Measurements from ENCODE around the gene LPIN2.
A peak's percentile ranks its signal among the peaks of the same experiment; 100 is the strongest.
"Not testable (repeated sequence)": the region's sequence is repeated elsewhere in the genome, so short reads cannot be mapped to it uniquely, and the experiment has no call there.

Gene LPIN2, protein sequence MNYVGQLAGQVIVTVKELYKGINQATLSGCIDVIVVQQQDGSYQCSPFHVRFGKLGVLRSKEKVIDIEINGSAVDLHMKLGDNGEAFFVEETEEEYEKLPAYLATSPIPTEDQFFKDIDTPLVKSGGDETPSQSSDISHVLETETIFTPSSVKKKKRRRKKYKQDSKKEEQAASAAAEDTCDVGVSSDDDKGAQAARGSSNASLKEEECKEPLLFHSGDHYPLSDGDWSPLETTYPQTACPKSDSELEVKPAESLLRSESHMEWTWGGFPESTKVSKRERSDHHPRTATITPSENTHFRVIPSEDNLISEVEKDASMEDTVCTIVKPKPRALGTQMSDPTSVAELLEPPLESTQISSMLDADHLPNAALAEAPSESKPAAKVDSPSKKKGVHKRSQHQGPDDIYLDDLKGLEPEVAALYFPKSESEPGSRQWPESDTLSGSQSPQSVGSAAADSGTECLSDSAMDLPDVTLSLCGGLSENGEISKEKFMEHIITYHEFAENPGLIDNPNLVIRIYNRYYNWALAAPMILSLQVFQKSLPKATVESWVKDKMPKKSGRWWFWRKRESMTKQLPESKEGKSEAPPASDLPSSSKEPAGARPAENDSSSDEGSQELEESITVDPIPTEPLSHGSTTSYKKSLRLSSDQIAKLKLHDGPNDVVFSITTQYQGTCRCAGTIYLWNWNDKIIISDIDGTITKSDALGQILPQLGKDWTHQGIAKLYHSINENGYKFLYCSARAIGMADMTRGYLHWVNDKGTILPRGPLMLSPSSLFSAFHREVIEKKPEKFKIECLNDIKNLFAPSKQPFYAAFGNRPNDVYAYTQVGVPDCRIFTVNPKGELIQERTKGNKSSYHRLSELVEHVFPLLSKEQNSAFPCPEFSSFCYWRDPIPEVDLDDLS

DNA sequence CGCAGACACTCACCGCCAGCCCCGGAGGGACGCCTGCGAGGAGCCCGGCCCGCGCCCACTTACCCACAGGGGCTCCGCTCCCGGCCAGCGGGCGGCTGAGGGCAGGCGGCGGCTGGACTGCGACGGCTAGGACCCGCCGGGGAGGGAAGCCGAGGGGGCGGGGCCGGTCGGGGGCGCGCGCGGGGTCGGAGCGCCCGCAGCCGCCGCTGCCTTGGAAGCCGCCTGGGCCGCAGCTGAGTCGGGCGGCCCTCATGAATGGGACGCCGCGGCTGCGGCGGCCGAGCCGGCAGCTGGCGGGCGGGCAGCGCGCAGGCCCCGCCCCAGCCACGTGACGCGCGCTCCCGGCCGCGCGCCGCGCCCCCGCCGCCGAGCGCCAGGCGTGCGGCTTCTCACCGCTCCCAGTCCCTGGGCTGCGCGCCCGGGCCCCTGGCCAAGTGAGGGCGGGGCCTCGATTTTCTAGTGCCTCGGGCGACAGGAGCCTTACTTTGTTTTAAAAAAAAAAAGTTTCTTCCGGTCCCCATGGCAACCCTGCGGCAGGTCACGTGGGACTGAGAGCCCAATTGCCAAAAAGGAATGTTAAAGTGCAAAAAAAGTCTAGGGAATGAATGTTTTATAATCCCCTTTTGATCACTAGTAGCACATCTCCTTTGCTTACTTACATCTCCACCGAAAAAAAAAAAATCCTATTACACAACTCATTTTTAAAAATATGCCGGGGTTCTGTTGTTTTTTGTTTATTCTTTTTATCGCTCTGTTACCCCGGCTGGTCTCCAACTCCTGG lies at the start of gene LPIN2:
Gene LPIN2, minus strand, starts transcription at position 121 of the 781 bp plus-strand sequence. CDS start 52,304 bp downstream, outside the sequence.
- peak; percentile 89 to 92 for DNase-seq (ENCODE audit: low read depth in 2 of 2)

DNA sequence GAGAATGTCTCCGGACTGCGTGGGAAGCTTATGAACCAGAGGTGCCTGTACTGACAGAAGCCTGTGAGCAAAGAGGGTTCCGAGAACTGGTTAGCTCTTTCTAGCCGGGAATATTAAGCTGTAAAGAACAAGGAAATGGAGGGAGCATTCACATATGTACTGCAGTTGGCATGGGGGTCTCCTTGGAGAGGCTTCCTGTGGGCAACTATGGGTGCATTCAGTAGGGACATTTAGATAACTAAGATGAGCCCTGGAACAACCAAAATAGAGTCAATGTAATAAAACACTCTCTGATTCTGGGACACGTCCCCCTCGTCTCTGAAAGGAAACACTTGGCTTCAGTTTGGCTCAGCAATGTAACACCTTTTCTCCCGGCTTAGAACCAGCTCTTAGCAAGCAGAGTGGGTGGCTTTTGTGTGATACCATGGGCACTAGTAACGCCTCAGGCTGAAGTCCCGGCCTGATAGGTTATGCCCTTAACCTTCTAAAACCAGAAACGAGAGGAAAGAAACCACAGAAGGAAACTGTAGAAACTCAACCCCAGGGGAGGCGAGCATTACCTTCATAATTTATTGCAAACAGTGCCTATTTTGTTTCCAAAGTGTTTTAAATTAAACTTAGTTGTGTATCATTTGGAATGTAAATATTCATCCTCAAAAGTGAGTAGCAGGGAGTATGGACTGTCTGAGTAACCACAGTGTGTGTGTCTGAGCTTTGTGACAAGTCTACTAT lies 48.8 kb upstream of the LPIN2 start:
- no peak for DNase-seq (ENCODE audit: low read depth in 2 of 2)

DNA sequence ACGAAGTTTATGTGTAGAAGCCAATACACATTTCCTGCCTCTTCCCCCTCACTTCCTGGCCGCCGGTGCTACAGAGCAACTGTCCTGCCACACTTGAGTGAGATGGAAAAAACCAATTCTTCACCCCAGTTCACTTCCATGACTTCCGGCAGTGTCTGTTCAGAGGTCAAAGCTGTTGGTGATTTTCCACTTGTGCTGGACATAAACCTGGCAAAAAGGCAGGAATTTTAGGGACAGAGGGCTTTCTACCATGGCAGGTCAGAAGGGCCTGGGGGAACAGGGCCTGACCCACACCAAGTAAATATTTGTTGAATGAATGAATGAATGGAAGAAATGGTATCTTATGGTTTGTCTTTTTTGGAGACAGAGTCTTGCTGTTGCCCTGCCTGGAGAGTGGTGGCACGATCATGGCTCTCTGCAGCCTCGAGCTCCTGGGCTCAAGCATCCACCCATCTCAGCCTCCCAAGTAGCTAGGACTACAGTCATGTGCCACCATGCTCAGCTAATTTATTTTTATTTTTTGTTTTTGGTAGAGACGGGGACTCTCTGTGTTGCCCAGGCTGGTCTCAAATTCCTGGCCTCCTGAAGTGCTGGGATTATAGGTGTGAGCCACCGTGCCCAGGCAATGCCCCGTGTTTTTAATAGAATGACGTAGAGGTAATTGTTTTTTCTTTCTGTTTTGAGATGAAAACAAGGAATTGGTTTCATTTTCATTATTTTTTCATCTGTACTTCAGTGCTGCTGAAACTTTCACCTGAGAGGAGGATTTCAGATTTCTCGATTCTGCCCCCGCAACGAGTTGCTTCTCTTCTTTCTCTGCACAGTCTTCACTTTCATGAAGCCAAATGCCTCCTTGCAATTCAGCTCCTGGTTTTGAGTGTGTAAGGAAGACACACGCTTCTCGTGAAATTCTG lies 48.0 kb upstream of the LPIN2 start:
- DNase-seq (ENCODE audit: low read depth in 2 of 2), result no peak

DNA sequence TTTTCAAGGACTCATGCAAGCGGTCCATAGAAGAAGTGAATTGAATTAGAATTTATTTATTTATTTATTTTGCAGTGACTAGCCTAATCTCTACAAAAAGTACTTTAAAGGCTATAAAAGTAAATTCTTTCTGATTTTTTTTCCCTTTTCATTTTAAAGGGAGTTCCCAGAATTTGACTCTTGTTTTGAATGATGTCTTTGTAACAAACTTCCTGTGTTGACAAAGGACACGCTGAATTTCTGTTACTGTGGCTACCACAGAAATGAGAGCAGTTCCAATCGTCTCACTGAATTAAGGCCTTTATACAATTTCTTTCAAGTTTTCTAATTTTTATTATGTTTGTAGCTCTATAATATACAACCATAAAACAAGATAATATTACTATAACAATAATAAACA lies 46.3 kb upstream of the LPIN2 start:
- no peak for DNase-seq (ENCODE audit: low read depth in 2 of 2)

DNA sequence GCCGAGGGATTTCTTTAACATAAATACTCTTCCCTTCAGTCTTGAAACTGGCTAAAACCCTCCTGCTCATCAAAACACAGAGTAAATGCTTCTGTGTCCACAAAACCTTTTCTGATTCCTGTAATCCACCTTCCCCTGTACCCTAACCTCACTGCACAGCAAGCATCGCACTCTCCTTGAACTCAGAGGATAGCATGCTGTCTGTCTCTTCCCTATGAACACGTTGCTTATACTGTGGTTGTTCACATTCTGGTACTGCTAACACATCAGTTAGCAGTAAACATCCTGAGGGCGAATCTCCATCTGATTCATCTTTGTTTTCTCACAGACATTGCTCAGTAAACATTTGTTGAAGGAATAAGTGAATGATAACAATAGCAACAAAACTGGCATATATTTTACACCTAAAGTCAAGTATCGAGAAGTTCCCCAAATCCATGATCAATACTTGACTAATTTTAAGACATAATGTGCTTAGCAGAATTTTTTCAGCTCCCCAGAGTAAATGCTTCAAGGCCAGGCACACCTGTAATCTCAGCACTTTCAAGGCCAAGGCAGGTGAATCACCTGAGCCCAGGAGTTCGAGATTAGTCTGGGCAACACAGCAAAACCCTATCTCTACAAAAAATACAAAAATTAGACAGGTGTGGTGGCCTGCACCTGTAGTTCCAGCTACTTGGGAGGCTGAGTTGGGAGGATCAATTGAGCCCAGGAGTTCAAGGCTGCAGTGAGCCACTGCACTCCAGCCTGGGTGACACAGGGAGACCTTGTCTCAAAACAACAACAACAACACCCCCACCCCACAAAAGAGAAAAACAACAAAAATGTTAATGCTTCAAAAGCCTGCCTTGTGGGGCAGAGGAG lies 45.6 kb upstream of the LPIN2 start:
- DNase-seq (ENCODE audit: low read depth in 2 of 2), result no peak

DNA sequence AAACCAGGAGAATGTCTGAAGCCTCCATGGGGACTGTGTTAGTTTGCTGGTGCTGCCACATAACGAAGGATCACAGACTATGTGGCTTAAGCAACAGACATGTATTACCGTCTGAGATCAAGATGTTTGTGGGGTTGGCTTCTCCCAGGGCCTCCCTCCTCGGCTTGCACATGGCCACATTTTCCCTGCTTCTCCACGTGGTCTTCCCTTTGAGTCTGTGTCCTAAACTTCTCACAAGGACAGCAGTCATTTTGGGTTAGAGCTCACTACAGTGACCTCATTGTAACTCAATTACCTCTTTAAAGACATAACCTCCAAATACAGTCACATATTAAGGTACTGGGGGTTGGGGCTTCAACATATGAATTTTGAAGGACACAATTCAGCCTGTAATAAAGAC lies 44.6 kb upstream of the LPIN2 start:
- DNase-seq (ENCODE audit: low read depth in 2 of 2), result no peak

DNA sequence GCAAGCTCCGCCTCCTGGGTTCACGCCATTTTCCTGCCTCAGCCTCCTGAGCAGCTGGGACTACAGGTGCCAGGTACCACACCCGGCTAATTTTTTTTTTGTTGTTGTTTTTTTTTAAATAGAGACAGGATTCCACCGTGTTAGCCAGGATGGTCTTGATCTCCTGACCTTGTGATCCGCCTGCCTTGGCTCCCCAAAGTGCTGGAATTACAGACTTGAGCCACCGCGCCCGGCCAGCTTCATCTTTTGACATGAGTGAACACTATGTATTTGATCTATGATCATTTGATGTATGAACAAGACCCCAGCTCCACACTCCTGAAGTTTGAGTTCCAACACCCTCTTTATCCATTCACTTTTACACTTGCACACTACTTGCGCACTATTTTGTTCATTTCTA lies 43.4 kb upstream of the LPIN2 start:
- DNase-seq (ENCODE audit: low read depth in 2 of 2), result no peak

DNA sequence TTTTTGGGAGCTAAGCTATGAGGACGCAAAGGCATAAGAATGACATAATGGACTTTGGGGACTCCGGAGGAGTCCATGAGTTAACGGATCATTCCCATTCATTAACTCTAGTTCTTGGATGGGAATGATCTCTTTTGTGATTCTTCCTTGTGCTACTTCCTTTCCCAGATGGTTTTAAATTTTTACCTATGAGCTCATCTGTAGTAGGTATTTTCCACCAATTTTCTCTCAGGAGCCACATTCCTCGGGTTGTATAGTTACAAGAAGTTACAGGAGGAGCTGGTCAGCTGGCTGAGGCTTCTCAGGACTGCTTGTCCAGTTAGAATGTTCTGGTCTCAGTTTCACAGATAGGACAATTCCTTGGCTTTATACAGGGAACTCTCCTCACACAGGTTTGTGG lies 42.9 kb upstream of the LPIN2 start:
- DNase-seq (ENCODE audit: low read depth in 2 of 2), result no peak

DNA sequence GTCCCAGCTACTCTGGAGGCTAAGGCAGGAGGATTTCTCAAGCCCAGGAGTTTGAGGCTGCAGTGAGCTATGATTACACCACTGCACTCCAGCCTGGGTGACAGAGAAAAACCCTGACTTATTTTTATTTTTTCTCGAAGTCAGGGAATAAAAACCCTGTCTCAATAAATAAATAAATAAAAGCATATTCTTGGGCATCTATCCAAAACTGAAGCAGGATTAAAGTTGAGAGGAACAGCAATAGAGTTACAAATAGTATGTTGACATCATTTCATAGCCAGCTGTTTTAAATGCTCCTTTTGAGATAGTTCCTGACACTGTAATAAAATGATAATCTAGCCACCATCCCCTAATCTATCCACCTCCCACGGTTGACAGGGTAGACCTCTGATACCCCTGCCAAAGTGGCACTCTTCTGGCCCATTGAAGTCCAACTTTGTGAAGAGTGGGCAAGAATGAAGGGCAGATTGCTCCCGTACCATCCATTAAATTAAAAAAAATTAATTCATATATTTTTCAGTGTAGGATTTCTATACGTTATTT lies 42.3 kb upstream of the LPIN2 start:
- DNase-seq (ENCODE audit: low read depth in 2 of 2), result no peak

DNA sequence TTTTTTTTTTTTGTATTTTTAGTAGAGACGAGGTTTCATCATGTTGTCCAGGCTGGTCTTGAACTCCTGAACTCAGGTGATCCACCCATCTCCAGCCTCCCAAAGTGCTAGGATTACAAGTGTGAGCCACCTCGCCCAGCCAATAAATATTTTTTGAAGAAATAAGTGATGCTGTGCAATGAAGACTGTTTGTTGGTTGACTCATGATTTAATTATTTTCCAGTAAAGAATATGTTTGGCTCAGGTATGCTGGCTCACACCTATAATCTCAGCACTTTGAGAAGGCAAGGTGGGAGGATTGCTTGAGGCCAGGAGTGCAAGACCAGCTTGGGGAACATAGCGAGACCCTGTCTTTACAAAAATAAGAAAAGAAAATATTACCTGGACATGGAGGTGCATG lies 41.8 kb upstream of the LPIN2 start:
- DNase-seq (ENCODE audit: low read depth in 2 of 2), result no peak

DNA sequence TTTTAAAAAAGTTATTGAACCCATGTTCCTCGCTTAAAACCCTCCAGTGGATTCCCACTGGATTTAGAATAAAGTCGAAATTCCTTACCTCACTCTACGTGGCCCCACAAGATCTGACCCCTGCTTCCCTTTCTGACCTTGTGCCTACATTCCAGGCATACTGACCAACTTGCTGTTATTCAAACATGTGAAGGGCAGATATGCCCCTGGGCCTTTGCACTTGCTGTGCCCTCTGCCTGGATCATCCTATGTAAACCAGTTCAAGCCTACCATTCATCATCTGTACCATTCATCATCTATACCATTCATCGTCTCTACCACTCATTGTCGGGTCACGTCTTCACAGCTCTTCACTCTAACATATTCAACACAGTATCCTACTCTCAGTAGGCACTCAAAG lies 41.3 kb upstream of the LPIN2 start:
- DNase-seq (ENCODE audit: low read depth in 2 of 2), result no peak

DNA sequence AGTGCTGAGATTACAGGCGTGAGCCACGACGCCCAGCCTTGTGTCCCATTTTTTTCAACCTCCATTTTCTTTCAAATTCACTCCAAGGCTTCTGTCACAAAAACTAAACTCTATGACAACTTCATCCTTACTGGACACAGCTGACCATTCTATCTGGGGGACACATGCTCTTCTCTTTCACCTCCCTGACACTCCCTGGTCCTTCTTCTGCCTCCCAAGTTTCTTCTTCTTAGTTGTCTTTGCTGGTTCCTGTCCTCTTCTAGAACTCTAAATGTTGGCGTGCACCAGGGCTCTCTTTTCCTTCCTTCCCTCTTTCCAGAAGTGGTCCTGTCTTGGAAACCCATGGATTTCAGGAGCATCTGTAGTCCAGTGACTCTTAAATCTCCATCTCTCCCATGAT lies 40.1 kb upstream of the LPIN2 start:
- no peak for DNase-seq (ENCODE audit: low read depth in 2 of 2)

DNA sequence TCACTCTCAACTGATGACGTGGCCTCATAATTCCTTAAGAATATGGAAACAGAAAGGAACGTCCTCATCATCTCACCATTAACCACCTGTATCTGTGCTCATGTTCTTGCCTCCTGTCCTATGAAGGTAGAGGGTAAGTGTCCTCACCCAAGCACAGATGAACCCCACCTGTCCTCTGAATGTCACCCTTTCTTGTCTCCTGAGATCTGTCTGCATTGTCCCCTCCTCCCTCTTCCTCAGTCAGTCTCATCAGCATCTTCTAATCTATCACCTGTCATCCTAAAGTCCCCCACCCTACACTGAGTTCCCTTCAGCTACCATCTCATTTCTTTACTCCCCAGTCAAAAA lies 39.4 kb upstream of the LPIN2 start:
- no peak for DNase-seq (ENCODE audit: low read depth in 2 of 2)

DNA sequence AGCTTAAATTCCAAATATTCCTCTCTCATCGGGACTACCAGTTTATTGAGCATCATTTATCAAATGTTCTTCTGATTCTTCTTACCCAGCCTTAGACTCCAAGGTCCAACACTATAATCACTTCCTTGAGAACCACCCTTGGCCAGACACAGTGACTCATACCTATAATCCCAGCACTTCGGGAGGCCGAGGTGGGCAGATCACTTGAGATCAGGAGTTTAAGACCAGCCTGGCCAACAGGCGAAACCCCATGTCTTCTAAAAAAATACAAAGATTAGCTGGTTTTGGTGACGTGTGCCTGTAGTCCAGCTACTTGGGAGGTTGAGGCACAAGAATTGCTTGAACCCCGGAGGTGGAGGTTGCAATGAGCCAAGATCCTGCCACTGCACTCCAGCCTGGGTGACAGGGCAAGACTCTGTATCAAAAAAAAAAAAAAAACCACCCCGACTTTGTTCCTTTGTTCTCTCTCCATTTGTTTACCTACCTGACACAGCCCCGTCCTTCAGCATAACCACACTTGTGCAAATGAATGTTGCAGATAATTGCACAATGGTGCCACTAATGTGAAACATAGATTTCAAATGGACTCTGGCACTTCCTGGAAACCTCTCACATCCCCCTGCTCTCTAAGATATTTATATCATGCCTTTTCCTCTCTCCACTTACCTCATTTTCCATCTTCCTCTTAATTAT lies 38.9 kb upstream of the LPIN2 start:
- no peak for DNase-seq (ENCODE audit: low read depth in 2 of 2)

DNA sequence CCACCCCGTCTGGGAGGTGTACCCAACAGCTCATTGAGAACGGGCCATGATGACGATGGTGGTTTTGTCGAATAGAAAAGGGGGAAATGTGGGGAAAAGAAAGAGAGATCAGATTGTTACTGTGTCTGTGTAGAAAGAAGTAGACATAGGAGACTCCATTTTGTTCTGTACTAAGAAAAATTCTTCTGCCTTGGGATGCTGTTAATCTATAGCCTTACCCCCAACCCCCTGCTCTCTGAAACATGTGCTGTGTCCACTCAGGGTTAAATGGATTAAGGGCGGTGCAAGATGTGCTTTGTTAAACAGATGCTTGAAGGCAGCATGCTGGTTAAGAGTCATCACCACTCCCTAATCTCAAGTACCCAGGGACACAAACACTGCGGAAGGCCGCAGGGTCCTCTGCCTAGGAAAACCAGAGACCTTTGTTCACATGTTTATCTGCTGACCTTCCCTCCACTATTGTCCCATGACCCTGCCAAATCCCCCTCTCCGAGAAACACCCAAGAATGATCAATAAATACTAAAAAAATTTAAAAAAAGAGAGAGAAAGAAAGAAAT lies 37.0 kb upstream of the LPIN2 start:
- DNase-seq (ENCODE audit: low read depth in 2 of 2), result not testable (repeated sequence)

DNA sequence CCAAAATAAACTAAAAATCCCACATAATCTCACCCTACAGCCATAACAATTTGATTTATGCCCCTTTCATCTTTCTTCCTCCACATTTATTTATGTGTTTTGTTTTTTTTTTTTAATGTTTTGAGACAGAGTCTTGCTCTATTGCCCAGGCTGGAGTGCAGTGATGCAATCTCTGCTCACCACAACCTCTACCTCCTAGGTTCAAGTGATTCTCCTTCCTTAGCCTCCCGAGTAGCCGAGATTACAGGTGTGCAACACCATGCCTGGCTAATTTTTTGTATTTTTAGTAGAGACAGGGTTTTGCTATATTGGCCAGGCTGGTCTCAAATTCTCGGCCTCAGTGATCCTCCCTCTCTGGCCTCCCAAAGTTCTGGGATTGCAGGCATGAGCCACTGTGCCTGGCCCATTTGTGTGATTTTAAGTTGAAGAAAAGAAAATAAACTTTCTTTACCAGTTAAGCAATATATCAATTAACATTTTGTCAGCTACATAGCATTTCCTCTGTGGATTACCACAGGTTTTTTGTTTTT lies 35.9 kb upstream of the LPIN2 start:
- DNase-seq (ENCODE audit: low read depth in 2 of 2), result no peak

DNA sequence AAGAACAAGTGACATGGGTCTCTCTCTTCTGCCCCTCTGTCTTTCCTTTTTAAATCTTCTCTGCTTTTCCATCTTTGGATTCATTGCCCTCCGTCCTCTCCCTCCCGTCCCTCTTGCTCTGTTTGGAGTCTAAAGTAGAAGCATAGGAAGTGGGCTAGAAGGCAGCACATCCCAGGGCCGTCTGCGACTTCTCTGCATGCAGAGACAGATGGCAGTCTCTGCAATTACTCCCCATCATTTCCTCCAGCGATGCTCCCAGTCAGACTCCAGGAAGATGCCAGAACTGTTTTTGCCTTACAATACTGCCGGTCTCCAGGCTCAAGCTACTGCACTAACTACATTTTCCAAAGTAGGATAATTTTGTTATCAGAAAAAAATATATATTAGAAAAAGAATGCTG lies 35.2 kb upstream of the LPIN2 start:
- DNase-seq (ENCODE audit: low read depth in 2 of 2), result no peak

DNA sequence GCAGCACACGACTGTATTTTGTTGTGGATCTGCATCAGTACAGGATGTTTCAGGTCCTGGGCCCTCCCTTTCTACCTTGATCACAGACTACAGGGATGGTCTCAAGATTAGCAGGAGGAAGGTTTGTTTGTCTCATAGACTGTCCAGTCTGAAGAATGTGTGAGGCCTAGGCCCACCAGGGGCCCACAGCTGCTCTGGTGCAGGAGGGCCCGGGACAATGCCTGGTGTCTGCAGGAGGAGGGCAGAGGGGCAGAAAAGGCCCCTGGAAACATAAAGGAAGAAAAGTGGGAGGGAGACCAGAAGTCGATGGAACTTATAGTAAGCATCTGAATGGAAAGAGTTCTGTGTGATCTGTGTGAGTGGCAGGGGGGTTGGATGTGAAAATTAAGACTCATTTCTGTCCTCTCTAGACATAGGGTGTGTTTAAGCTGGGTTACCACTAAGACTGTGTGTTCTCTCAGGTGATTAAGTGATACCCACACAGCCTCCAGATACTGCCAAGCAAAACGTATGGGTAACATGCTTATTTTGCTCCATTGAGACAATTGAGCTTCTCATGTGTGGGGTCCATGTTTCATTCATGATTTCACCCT lies 33.4 kb upstream of the LPIN2 start:
- no peak for DNase-seq (ENCODE audit: low read depth in 2 of 2)

All from stimulated activated CD8-positive, alpha-beta memory T cell treated with anti-CD3 and anti-CD28 coated beads, Interleukin-2, amount 100 ng/mL, for 1 hour (primary cell).